ENCODE results near the gene FGF3. TPM values are rescaled to one million over a fixed set of nuclear protein-coding genes. Genes with fewer than 3 reads are reported as not detected.

Gene FGF3
- not detected for total RNA-seq

GRCh38 chr11:69818603-69819441 lies at the start of gene FGF3:
TSS of gene FGF3 (minus strand) at chr11:69819416. CDS start at chr11:69818933, 483 bp downstream.

GRCh38 chr11:69775163-69775755 lies 44.0 kb downstream of the FGF3 start, which contains the start of gene FGF4:
TSS of gene FGF4 (minus strand) at chr11:69775341. CDS start at chr11:69775084, 257 bp downstream.

Other genes starting within 250 kb of the FGF3 start
- gene CCND1, start 178.3 kb downstream of the FGF3 start, total RNA-seq: 5.0 TPM
- gene LTO1, start 144.1 kb downstream of the FGF3 start, total RNA-seq: 40.4 TPM
- gene FGF19, start 115.4 kb downstream of the FGF3 start, total RNA-seq: not detected
- gene FGF4, start 44.1 kb downstream of the FGF3 start, total RNA-seq: not detected